ENCODE results near the gene WDR6. TPM values are rescaled to one million over a fixed set of nuclear protein-coding genes. Genes with fewer than 3 reads are reported as not detected.
A peak's percentile ranks its signal among the peaks of the same experiment; 100 is the strongest.

Gene WDR6
- total RNA-seq, 1 donor, result 98.4 TPM

GRCh38 chr3:49021213-49021812 lies 14.1 kb downstream of the WDR6 start:
- H3K79me2 ChIP-seq (ENCODE audit: insufficient read depth, low read length), result peaks cover 70% of the 10 kb centered on the region
- peaks cover 36% of the 10 kb centered on the region for H3K36me3 ChIP-seq (ENCODE audit: insufficient read depth, low read length)
- H3K27ac ChIP-seq (ENCODE audit: low read depth, low read length), result peak overlapping the region; percentile 96
- TF ChIP-seq CTCF (IDR thresholded peaks at IDR 0.05; ENCODE audit: extremely low read depth, low read depth, low read length), result no peak
- no peaks in the 10 kb centered on the region for H3K9me3 ChIP-seq (ENCODE audit: low read depth, low read length)
- H3K4me2 ChIP-seq (ENCODE audit: insufficient read depth, low read length), result peak overlapping the region; percentile 98
- peak; percentile 99 for DNase-seq (ENCODE audit: insufficient read length, low spot score, missing footprints)
- H2AFZ ChIP-seq (ENCODE audit: low read length), result peak overlapping the region; percentile 83
- H3K4me1 ChIP-seq (ENCODE audit: insufficient read depth, low read length), result peaks cover 32% of the 10 kb centered on the region
- H3K4me3 ChIP-seq (ENCODE audit: insufficient read depth, low read length), result peak overlapping the region; percentile 96
- H4K20me1 ChIP-seq (ENCODE audit: insufficient read depth, low read length), result peaks cover 18% of the 10 kb centered on the region
- no peaks in the 10 kb centered on the region for H3K27me3 ChIP-seq (ENCODE audit: insufficient read depth, low read length)

GRCh38 chr3:49021813-49022687 lies 14.9 kb downstream of the WDR6 start, which contains the start of gene NDUFAF3:
Gene NDUFAF3 (plus strand): TSS chr3:49022121. CDS start chr3:49022145, 24 bp downstream.
- H3K36me3 ChIP-seq (ENCODE audit: insufficient read depth, low read length), result peaks cover 40% of the 10 kb centered on the region
- peaks cover 35% of the 10 kb centered on the region for H3K4me1 ChIP-seq (ENCODE audit: insufficient read depth, low read length)
- DNase-seq (ENCODE audit: insufficient read length, low spot score, missing footprints), result peak; percentile 99
- TF ChIP-seq CTCF (IDR thresholded peaks at IDR 0.05; ENCODE audit: extremely low read depth, low read depth, low read length), result peak; percentile 86
- H3K27me3 ChIP-seq (ENCODE audit: insufficient read depth, low read length), result no peaks in the 10 kb centered on the region
- peaks cover 77% of the 10 kb centered on the region for H3K79me2 ChIP-seq (ENCODE audit: insufficient read depth, low read length)
- peak within 1 kb of the TSS; percentile 83 for H2AFZ ChIP-seq (ENCODE audit: low read length)
- H4K20me1 ChIP-seq (ENCODE audit: insufficient read depth, low read length), result peaks cover 15% of the 10 kb centered on the region
- peak within 1 kb of the TSS; percentile 96 for H3K4me3 ChIP-seq (ENCODE audit: insufficient read depth, low read length)
- peak within 1 kb of the TSS; percentile 98 for H3K4me2 ChIP-seq (ENCODE audit: insufficient read depth, low read length)
- H3K9me3 ChIP-seq (ENCODE audit: low read depth, low read length), result no peaks in the 10 kb centered on the region
- H3K27ac ChIP-seq (ENCODE audit: low read depth, low read length), result peak within 1 kb of the TSS; percentile 96

GRCh38 chr3:49022688-49023171 lies 15.5 kb downstream of the WDR6 start:
- peak; percentile 82 for DNase-seq (ENCODE audit: insufficient read length, low spot score, missing footprints)
- H2AFZ ChIP-seq (ENCODE audit: low read length), result no peak overlapping the region

More at GRCh38 chr3:49022688-49023171, 15.5 kb downstream of the WDR6 start:
- Histone ChIP-seq H3K27ac (ENCODE audit: low read depth, low read length) (peak overlapping the region; percentile 96), H3K79me2 (ENCODE audit: insufficient read depth, low read length) (peaks cover 78% of the 10 kb centered on the region), H3K9me3 (ENCODE audit: low read depth, low read length) (no peaks in the 10 kb centered on the region), H3K4me1 (ENCODE audit: insufficient read depth, low read length) (peaks cover 36% of the 10 kb centered on the region), H3K36me3 (ENCODE audit: insufficient read depth, low read length) (peaks cover 47% of the 10 kb centered on the region), H3K27me3 (ENCODE audit: insufficient read depth, low read length) (no peaks in the 10 kb centered on the region), H3K4me3 (ENCODE audit: insufficient read depth, low read length) (peak overlapping the region; percentile 96), H4K20me1 (ENCODE audit: insufficient read depth, low read length) (peaks cover 15% of the 10 kb centered on the region), H3K4me2 (ENCODE audit: insufficient read depth, low read length) (peak overlapping the region; percentile 98)
- TF ChIP-seq CTCF (IDR thresholded peaks at IDR 0.05; ENCODE audit: extremely low read depth, low read depth, low read length), result no peak

All from osteoblast (primary cell).